ENCODE data around the gene SPATA13.

DNA sequence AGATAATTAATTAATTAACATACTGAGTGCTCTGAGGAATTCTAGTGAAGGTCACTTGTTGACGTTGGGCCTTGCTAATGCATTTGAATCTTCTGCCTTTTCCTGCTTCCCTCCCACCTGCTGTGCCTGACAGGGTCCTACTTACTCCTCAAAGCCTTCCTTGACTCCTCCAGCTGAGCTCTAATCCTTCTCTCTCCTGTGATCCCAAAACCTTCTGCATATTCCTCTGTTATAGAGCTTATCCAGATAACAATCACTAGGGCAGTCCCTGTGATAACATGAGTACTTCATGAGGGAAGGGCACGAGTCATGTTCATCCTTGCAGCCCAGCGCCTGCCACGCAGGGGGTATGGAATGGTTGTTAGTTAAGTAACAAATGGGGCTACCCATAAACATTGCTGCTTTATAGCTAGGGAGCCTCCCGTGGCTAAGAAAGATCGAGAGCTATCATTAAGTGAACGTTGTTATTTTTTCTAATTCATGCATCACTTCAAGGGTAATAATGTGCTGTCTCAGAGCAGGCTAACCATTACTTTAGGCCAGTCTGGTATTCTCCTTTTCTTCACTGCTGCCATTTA lies 19.1 kb upstream of the SPATA13 start:
- TF ChIP-seq, protein P1, sequence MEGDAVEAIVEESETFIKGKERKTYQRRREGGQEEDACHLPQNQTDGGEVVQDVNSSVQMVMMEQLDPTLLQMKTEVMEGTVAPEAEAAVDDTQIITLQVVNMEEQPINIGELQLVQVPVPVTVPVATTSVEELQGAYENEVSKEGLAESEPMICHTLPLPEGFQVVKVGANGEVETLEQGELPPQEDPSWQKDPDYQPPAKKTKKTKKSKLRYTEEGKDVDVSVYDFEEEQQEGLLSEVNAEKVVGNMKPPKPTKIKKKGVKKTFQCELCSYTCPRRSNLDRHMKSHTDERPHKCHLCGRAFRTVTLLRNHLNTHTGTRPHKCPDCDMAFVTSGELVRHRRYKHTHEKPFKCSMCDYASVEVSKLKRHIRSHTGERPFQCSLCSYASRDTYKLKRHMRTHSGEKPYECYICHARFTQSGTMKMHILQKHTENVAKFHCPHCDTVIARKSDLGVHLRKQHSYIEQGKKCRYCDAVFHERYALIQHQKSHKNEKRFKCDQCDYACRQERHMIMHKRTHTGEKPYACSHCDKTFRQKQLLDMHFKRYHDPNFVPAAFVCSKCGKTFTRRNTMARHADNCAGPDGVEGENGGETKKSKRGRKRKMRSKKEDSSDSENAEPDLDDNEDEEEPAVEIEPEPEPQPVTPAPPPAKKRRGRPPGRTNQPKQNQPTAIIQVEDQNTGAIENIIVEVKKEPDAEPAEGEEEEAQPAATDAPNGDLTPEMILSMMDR (conservative IDR thresholded peaks at IDR 0.05; ENCODE audit: low read depth, low read length): no peak
- TF ChIP-seq EZH2phosphoT487 (IDR thresholded peaks at IDR 0.05; ENCODE audit: borderline replicate concordance, low read length) (no peak), EZH2 (IDR thresholded peaks at IDR 0.05; ENCODE audit: low read length, unreplicated experiment) (no peak)

Data from PC-3 (cell line).